Measurements from ENCODE around the gene THOP1.

Gene THOP1

GRCh38 chr19:2762783-2763496, 22.4 kb upstream of the THOP1 start:
- no peak for DNase-seq (ENCODE audit: low spot score)

GRCh38 chr19:2763687-2764086, 21.6 kb upstream of the THOP1 start:
- no peak for DNase-seq (ENCODE audit: low spot score)

- no peak for DNase-seq (ENCODE audit: low spot score)
Measured at GRCh38 chr19:2764945-2765344, 20.4 kb upstream of the THOP1 start.

GRCh38 chr19:2765376-2765775, 19.9 kb upstream of the THOP1 start:
- DNase-seq (ENCODE audit: low spot score), result no peak

- no peak for DNase-seq (ENCODE audit: low spot score)
Measured at GRCh38 chr19:2766594-2767372, 18.5 kb upstream of the THOP1 start.

- no peak for DNase-seq (ENCODE audit: low spot score)
Measured at GRCh38 chr19:2767688-2768087, 17.6 kb upstream of the THOP1 start.

GRCh38 chr19:2768365-2769132, 16.8 kb upstream of the THOP1 start:
- DNase-seq (ENCODE audit: low spot score), result no peak

GRCh38 chr19:2769218-2769617, 16.1 kb upstream of the THOP1 start:
- no peak for DNase-seq (ENCODE audit: low spot score)

- no peak for DNase-seq (ENCODE audit: low spot score)
Measured at GRCh38 chr19:2770055-2771013, 15.0 kb upstream of the THOP1 start.

- DNase-seq (ENCODE audit: low spot score), result no peak
Measured at GRCh38 chr19:2771786-2772674, 13.3 kb upstream of the THOP1 start.

- DNase-seq (ENCODE audit: low spot score), result no peak
Measured at GRCh38 chr19:2774083-2774679, 11.1 kb upstream of the THOP1 start.

- no peak for DNase-seq (ENCODE audit: low spot score)
Measured at GRCh38 chr19:2774953-2775555, 10.2 kb upstream of the THOP1 start.

GRCh38 chr19:2775556-2776430, 9.5 kb upstream of the THOP1 start:
- DNase-seq (ENCODE audit: low spot score), result peak; percentile 44

GRCh38 chr19:2777952-2778683, 7.2 kb upstream of the THOP1 start:
- DNase-seq (ENCODE audit: low spot score), result no peak

- DNase-seq (ENCODE audit: low spot score), result no peak
Measured at GRCh38 chr19:2779121-2779740, 6.1 kb upstream of the THOP1 start.

GRCh38 chr19:2780284-2780683, 5.0 kb upstream of the THOP1 start:
- DNase-seq (ENCODE audit: low spot score), result no peak

- peak; percentile 2 for DNase-seq (ENCODE audit: low spot score)
Measured at GRCh38 chr19:2782329-2782935, 2.9 kb upstream of the THOP1 start.

Measured in kidney capillary endothelial cell (primary cell).